Prostate gland (tissue), 2 donors: Measurements from ENCODE around the gene MBOAT1.

ENCODE experiments used
- CTCF ChIP-seq, 4 experiments: fragments of 200-600 bp in 2 of 4; fragments of 450-650 bp in 2 of 4; sonication (generic) in 2 of 4; IDR thresholded peaks; 1 replicate in 3 of 4; 2 replicates in 1 of 4; pipeline ENCODE4 v1.5.1; 2016 to 2019; ENCODE audit warnings: antibody characterized with exemption in 4 of 4, mild to moderate bottlenecking in 2 of 4, moderate library complexity in 2 of 4
- POLR2A ChIP-seq: fragments of 450-650 bp; IDR thresholded peaks from one replicate; pipeline ENCODE4 v1.6.1; 2016; ENCODE audit warnings: antibody characterized with exemption, mild to moderate bottlenecking
- POLR2AphosphoS5 ChIP-seq: sonication (generic); formaldehyde crosslinking; IDR thresholded peaks from one replicate; pipeline ENCODE4 v1.6.1; 2017; ENCODE audit warnings: antibody characterized with exemption

- TF ChIP-seq CTCF (IDR thresholded peaks at IDR 0.05) = no peak
- no peak for TF ChIP-seq POLR2A
- TF ChIP-seq POLR2AphosphoS5 = no peak
Measured at GRCh38 chr6:20069021-20069522, 143.2 kb downstream of the MBOAT1 start.
